K562 (cell line): ENCODE measurements around the gene ADIPOR1. TPM values are rescaled to one million over a fixed set of nuclear protein-coding genes. Genes with fewer than 3 reads are reported as not detected.

Experiments
- BRD4 ChIP-seq: fragments of 200-600 bp; sonication (generic); IDR thresholded peaks from 2 replicates; pipeline ENCODE4 v1.6.1; 2017; ENCODE audit warnings: inconsistent platforms
- HDGF ChIP-seq: fragments of 450-650 bp; IDR thresholded peaks from 2 replicates; pipeline ENCODE4 v1.6.1; 2016
- KDM4B ChIP-seq, 2 experiments: fragments of 450-650 bp in 1 of 2; sonication (generic) in 1 of 2; IDR thresholded peaks; 2 replicates each; pipeline ENCODE4 v1.6.1; 2016 to 2017; ENCODE audit warnings: borderline replicate concordance in 2 of 2, antibody characterized with exemption in 1 of 2, low read depth in 1 of 2, mild to moderate bottlenecking in 1 of 2
- MTA2 ChIP-seq: fragments of 450-650 bp; IDR thresholded peaks from 2 replicates; pipeline ENCODE4 v1.6.1; 2016; ENCODE audit warnings: low read depth
- PYGO2 ChIP-seq: fragments of 450-650 bp; IDR thresholded peaks from 2 replicates; pipeline ENCODE4 v1.6.1; 2016; ENCODE audit warnings: mild to moderate bottlenecking, missing genetic modification characterization, moderate library complexity, missing compliant biosample characterization
- RBBP5 ChIP-seq: fragments of 200-600 bp; sonication (generic); IDR thresholded peaks from 2 replicates; pipeline ENCODE4 v1.6.1; 2012; ENCODE audit warnings: borderline replicate concordance, mild to moderate bottlenecking, low read length, control low read depth, inconsistent platforms; ENCODE audit not compliant: insufficient read depth, poor library complexity, severe bottlenecking
- ZNF77 ChIP-seq: fragments of 250-450 bp; sonication (Bioruptor Pico); IDR thresholded peaks from 2 replicates; pipeline ENCODE4 v1.5.0; 2020
- polyA plus RNA-seq, 8 experiments: library from polyadenylated mRNA; depleted of rRNA in 4 of 8; stranded (reverse) in 5 of 8; unstranded in 3 of 8; fragments of >200 nt; fragmentation: Nextera tagmentation in 2 of 8; fragmentation: Illumina TruSeq in 1 of 8; extraction: Ambion mirVana in 2 of 8; extraction: Trizol in 1 of 8; gene quantifications; 2 replicates each; pipeline versions ENCODE4 v1.2.1 to v1.2.3, GENCODE V29; 2011 to 2014; ENCODE audit warnings: inconsistent platforms in 1 of 8, missing spikeins in 1 of 8
- total RNA-seq, 7 experiments: library from RNA; depleted of rRNA in 6 of 7; stranded (reverse); fragments of >200 nt in 6 of 7; fragmentation: Illumina TruSeq in 2 of 7; extraction: Trizol in 2 of 7; gene quantifications; 2 replicates each; pipeline versions ENCODE4 v1.2.1 to v1.2.3, GENCODE V29; 2011 to 2021; ENCODE audit warnings: low replicate concordance in 1 of 7
- TF ChIP-seq, protein P1 (sequence below): fragments of 450-650 bp; IDR thresholded peaks from 2 replicates; pipeline ENCODE4 v1.6.1; 2017; ENCODE audit warnings: antibody characterized with exemption, mild to moderate bottlenecking
- TF ChIP-seq, protein P2 (sequence below): fragments of 450-650 bp; IDR thresholded peaks from 2 replicates; pipeline ENCODE4 v1.6.1; 2016; ENCODE audit warnings: mild to moderate bottlenecking
- TF ChIP-seq, protein P3 (sequence below), 2 experiments: IDR thresholded peaks; 2 replicates each; pipeline ENCODE4 v1.6.1; 2012; ENCODE audit warnings: improper control_type of control experiment in 2 of 2, low read depth in 2 of 2, low read length in 2 of 2, borderline replicate concordance in 1 of 2
- TF ChIP-seq, protein P4 (sequence below): fragments of 250-450 bp; sonication (Bioruptor Pico); IDR thresholded peaks from 2 replicates; pipeline ENCODE4 v1.6.1; 2021; ENCODE audit warnings: mild to moderate bottlenecking
- TF ChIP-seq, protein P5 (sequence below): fragments of 150-350 bp; IDR thresholded peaks from 2 replicates; pipeline ENCODE4 v1.6.1; 2014; ENCODE audit warnings: low read depth, mild to moderate bottlenecking, low read length, borderline replicate concordance

ADIPOR1 gene
- total and polyA plus RNA-seq, 9 of the 15 experiments (the other 6 are each of a cell fraction or from before 2014, with no cell fraction given) = 29.0 to 217 (median 100) TPM

DNA sequence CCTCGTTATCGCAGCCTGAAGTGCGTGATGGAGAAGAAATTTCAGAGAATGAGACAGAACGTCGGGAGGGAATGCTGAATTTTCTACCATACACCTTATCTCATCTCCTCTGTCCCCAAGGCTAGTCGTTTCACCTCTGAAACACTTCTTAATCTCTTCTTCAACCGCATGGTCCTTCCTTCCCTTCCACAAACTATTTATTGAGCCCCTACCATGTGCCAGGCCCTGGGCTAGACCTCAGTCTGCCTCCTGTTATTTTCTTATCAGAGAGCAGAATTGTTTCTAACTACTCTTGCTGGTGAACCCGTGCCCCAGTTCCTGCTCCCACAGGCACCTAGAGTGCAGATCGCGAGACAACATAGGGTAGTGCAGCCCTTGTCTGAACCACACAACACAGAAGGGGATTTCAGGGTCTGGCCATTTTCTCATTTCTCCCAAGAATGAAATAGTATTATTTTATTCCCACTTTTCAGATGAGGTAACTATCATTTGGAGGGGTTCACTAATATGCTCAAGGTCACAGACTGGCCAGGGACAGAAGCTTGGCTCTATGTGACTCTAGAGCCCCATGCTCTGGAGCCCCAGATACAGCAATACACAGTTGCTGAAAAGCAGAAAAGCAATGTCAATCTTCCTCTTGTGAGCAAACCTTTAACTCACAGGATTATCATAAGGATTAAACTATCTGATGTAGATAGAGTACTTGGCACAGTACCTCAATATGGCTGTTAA, 598 bp upstream of the ADIPOR1 start (continued):
- TF ChIP-seq, protein P1, sequence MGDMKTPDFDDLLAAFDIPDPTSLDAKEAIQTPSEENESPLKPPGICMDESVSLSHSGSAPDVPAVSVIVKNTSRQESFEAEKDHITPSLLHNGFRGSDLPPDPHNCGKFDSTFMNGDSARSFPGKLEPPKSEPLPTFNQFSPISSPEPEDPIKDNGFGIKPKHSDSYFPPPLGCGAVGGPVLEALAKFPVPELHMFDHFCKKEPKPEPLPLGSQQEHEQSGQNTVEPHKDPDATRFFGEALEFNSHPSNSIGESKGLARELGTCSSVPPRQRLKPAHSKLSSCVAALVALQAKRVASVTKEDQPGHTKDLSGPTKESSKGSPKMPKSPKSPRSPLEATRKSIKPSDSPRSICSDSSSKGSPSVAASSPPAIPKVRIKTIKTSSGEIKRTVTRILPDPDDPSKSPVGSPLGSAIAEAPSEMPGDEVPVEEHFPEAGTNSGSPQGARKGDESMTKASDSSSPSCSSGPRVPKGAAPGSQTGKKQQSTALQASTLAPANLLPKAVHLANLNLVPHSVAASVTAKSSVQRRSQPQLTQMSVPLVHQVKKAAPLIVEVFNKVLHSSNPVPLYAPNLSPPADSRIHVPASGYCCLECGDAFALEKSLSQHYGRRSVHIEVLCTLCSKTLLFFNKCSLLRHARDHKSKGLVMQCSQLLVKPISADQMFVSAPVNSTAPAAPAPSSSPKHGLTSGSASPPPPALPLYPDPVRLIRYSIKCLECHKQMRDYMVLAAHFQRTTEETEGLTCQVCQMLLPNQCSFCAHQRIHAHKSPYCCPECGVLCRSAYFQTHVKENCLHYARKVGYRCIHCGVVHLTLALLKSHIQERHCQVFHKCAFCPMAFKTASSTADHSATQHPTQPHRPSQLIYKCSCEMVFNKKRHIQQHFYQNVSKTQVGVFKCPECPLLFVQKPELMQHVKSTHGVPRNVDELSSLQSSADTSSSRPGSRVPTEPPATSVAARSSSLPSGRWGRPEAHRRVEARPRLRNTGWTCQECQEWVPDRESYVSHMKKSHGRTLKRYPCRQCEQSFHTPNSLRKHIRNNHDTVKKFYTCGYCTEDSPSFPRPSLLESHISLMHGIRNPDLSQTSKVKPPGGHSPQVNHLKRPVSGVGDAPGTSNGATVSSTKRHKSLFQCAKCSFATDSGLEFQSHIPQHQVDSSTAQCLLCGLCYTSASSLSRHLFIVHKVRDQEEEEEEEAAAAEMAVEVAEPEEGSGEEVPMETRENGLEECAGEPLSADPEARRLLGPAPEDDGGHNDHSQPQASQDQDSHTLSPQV = no peak
- TF ChIP-seq, protein P2, sequence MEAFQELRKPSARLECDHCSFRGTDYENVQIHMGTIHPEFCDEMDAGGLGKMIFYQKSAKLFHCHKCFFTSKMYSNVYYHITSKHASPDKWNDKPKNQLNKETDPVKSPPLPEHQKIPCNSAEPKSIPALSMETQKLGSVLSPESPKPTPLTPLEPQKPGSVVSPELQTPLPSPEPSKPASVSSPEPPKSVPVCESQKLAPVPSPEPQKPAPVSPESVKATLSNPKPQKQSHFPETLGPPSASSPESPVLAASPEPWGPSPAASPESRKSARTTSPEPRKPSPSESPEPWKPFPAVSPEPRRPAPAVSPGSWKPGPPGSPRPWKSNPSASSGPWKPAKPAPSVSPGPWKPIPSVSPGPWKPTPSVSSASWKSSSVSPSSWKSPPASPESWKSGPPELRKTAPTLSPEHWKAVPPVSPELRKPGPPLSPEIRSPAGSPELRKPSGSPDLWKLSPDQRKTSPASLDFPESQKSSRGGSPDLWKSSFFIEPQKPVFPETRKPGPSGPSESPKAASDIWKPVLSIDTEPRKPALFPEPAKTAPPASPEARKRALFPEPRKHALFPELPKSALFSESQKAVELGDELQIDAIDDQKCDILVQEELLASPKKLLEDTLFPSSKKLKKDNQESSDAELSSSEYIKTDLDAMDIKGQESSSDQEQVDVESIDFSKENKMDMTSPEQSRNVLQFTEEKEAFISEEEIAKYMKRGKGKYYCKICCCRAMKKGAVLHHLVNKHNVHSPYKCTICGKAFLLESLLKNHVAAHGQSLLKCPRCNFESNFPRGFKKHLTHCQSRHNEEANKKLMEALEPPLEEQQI = no peak
- TF ChIP-seq, protein P3, sequence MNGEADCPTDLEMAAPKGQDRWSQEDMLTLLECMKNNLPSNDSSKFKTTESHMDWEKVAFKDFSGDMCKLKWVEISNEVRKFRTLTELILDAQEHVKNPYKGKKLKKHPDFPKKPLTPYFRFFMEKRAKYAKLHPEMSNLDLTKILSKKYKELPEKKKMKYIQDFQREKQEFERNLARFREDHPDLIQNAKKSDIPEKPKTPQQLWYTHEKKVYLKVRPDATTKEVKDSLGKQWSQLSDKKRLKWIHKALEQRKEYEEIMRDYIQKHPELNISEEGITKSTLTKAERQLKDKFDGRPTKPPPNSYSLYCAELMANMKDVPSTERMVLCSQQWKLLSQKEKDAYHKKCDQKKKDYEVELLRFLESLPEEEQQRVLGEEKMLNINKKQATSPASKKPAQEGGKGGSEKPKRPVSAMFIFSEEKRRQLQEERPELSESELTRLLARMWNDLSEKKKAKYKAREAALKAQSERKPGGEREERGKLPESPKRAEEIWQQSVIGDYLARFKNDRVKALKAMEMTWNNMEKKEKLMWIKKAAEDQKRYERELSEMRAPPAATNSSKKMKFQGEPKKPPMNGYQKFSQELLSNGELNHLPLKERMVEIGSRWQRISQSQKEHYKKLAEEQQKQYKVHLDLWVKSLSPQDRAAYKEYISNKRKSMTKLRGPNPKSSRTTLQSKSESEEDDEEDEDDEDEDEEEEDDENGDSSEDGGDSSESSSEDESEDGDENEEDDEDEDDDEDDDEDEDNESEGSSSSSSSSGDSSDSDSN (IDR thresholded peaks at IDR 0.05; ENCODE audit: borderline replicate concordance in 1 of 2, low read depth in 2 of 2, low read length in 2 of 2) = no peak
- no peak for TF ChIP-seq BRD4
- peak; percentile 50; the same call in 1 of the 2 replicates for TF ChIP-seq HDGF
- no peak for TF ChIP-seq KDM4B (IDR thresholded peaks at IDR 0.05; ENCODE audit: borderline replicate concordance in 2 of 2, low read depth in 1 of 2)
- no peak for TF ChIP-seq ZNF77
- TF ChIP-seq, protein P4, sequence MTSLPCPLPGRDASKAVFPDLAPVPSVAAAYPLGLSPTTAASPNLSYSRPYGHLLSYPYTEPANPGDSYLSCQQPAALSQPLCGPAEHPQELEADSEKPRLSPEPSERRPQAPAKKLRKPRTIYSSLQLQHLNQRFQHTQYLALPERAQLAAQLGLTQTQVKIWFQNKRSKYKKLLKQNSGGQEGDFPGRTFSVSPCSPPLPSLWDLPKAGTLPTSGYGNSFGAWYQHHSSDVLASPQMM (CRISPR knock-in tag) = no peak
- TF ChIP-seq RBBP5 = no peak
- TF ChIP-seq, protein P5, sequence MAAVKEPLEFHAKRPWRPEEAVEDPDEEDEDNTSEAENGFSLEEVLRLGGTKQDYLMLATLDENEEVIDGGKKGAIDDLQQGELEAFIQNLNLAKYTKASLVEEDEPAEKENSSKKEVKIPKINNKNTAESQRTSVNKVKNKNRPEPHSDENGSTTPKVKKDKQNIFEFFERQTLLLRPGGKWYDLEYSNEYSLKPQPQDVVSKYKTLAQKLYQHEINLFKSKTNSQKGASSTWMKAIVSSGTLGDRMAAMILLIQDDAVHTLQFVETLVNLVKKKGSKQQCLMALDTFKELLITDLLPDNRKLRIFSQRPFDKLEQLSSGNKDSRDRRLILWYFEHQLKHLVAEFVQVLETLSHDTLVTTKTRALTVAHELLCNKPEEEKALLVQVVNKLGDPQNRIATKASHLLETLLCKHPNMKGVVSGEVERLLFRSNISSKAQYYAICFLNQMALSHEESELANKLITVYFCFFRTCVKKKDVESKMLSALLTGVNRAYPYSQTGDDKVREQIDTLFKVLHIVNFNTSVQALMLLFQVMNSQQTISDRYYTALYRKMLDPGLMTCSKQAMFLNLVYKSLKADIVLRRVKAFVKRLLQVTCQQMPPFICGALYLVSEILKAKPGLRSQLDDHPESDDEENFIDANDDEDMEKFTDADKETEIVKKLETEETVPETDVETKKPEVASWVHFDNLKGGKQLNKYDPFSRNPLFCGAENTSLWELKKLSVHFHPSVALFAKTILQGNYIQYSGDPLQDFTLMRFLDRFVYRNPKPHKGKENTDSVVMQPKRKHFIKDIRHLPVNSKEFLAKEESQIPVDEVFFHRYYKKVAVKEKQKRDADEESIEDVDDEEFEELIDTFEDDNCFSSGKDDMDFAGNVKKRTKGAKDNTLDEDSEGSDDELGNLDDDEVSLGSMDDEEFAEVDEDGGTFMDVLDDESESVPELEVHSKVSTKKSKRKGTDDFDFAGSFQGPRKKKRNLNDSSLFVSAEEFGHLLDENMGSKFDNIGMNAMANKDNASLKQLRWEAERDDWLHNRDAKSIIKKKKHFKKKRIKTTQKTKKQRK = no peak
- TF ChIP-seq PYGO2 = no peak
- no peak for TF ChIP-seq MTA2
